GM13976 (cell line): ENCODE measurements around the gene SH3RF3.
"Not testable (repeated sequence)": the region's sequence is repeated elsewhere in the genome, so short reads cannot be mapped to it uniquely, and the experiment has no call there.

ENCODE experiments used
- DNase-seq: peaks from one replicate; pipeline ENCODE4 v3.0.0; 2012; ENCODE audit warnings: low spot score
- CTCF ChIP-seq: IDR thresholded peaks from 2 replicates; pipeline ENCODE4 v1.5.1; 2012; ENCODE audit warnings: borderline replicate concordance, mild to moderate bottlenecking; ENCODE audit not compliant: insufficient read depth; ENCODE audit errors: extremely low read depth, missing control alignments, control extremely low read depth
- in situ Hi-C: fragments of 300-500 bp; cut with MboI; formaldehyde crosslinking; loops from one replicate; pipeline ENCODE4 v1.12.0; 2022; ENCODE audit warnings: low sequenced_read_pairs, mixed read lengths, inconsistent platforms; ENCODE audit not compliant: unreplicated experiment

The SH3RF3 gene

GRCh38 chr2:109223490-109223889, 94.5 kb downstream of the SH3RF3 start:
- no peak for DNase-seq
- TF ChIP-seq CTCF, result no peak
- in situ Hi-C loops, result no loop called here

DNA sequence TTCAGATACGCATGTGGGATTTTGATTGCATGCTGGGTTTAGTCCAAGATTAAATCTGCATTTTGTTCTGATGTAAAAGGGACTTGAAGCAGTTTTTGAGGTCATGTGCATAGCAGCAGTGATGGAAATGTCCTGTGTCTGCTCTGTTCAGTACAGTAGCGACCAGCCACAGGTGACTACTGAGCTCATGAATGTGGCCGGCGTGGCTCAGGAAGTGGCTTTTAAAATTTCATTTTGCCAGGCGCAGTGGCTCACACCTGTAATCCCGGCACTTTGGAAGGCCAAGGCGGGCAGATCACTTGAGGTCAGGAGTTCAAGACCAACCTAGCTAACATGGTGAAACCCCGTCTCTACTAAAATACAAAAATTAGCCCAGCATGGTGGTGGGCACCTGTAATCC, 95.3 kb downstream of the SH3RF3 start:
- in situ Hi-C loops, DNase-seq: not testable (repeated sequence)

DNA sequence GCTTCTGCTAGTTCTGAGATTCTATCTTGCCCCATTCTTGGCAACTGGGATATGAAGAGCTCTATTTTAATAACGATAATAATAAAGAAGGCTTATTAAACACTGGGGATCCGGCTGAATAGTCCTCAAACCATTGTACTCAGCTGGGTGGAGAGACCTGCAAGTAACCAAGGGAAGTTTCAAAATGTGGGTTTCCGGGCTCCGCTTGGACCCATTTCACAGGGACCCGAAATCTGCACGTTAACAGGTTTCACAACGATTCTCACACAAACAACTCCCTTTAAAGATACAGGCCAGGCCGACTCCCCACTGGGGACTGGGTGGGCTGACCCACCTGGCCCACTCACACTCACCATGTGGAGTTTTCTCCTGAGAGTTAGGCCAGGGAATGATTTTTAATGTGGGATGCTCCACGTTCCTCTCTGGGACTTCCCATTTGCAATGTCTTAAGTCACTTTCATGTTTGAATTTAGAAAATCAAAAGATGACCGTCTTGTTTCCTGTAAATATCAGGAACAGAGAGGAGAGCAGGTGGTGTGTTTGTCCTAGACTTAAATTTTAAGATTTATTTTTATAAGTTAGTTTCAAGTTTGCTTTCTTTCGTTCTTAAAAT, 96.3 kb downstream of the SH3RF3 start:
- in situ Hi-C loops, result no loop called here
- no peak for DNase-seq
- no peak for TF ChIP-seq CTCF

DNA sequence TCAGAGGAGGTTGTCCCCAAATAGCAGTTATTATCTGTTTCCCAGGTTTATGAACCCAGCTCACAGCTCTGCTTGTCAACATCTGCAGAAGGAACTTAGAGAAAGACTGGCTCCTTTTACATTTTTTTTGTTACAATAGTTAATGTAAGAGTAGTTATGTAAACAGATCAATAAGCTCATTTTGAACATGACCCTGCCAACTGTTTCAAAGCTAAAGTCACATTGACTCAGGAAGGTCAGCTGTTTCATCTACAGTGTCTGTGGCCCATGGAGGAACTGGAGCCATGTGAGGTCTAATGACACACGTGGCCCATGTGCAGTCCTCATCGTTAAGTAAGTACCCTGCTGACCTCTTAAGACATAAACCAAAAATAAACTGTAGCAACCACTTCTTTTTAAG, 97.1 kb downstream of the SH3RF3 start:
- in situ Hi-C loops, result no loop called here
- TF ChIP-seq CTCF, result no peak

GRCh38 chr2:109226622-109227021, 97.6 kb downstream of the SH3RF3 start:
- no peak for DNase-seq
- in situ Hi-C loops, result no loop called here
- TF ChIP-seq CTCF, result no peak

More for the DNA sequence above, 97.1 kb downstream of the SH3RF3 start:
- DNase-seq, result no peak

GRCh38 chr2:109229094-109229675, 100.2 kb downstream of the SH3RF3 start:
- no peak for TF ChIP-seq CTCF
- in situ Hi-C loops, result no loop called here
- DNase-seq, result no peak

DNA sequence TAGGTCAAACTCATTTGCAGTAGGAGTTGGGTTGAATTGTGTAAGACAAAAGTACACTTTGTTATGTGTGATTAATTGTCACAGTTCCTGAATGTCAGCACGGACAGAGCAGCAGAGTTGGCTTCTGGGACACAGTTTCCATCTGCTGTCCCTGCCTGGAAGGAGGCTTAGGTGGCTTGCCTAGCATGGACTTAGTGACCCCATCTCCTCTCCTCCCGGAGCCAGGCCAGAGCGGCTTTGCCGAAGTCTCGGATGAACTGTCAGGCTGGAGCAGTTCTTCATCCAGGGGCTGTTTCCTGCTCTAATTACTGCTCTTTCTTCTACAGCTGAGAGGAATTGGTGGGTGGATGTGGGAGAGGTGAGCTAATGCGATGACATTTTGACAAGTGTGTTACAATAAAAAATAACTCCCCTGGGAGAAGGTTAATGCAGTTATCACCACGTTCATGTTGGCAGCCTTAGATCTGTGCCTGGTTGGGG, 102.0 kb downstream of the SH3RF3 start:
- no peak for TF ChIP-seq CTCF
- no peak for DNase-seq
- in situ Hi-C loops, result no loop called here
